H9 (cell line): ENCODE results near the gene MYOD1. TPM values are rescaled to one million over a fixed set of nuclear protein-coding genes. Genes with fewer than 3 reads are reported as not detected.

Source experiments
- DNase-seq: peaks from one replicate; pipeline ENCODE4 v3.0.0-alpha.2; 2017
- H2AFZ ChIP-seq: one replicate; pipeline ENCODE4 v1.6.1; 2013; ENCODE audit warnings: mild to moderate bottlenecking, low read length, control low read depth, moderate library complexity
- H2AK5ac ChIP-seq: 2 replicates; pipeline ENCODE4 v1.6.1; 2013; ENCODE audit warnings: low read length, control low read depth, mixed read lengths; ENCODE audit not compliant: insufficient read length
- H2BK120ac ChIP-seq: one replicate; pipeline ENCODE4 v1.6.1; 2013; ENCODE audit warnings: low read depth, mild to moderate bottlenecking, low read length, control low read depth, inconsistent platforms; ENCODE audit not compliant: poor library complexity, severe bottlenecking
- H2BK12ac ChIP-seq: 2 replicates; pipeline ENCODE4 v1.6.1; 2013; ENCODE audit warnings: low read length, control low read depth, mixed read lengths, low read depth; ENCODE audit not compliant: insufficient read length
- H2BK15ac ChIP-seq: 2 replicates; pipeline ENCODE4 v1.6.1; 2013; ENCODE audit warnings: low read depth, low read length, control low read depth
- H2BK20ac ChIP-seq: one replicate; pipeline ENCODE4 v1.6.1; 2013; ENCODE audit warnings: low read depth, mild to moderate bottlenecking, low read length, control low read depth, inconsistent platforms; ENCODE audit not compliant: poor library complexity, severe bottlenecking
- H2BK5ac ChIP-seq: 2 replicates; pipeline ENCODE4 v1.6.1; 2013; ENCODE audit warnings: low read length, control low read depth, mixed read lengths; ENCODE audit not compliant: insufficient read length
- H3K14ac ChIP-seq: 2 replicates; pipeline ENCODE4 v1.6.1; 2013; ENCODE audit warnings: low read length, control low read depth; ENCODE audit not compliant: insufficient read depth
- H3K18ac ChIP-seq: 2 replicates; pipeline ENCODE4 v1.6.1; 2013; ENCODE audit warnings: low read depth, mild to moderate bottlenecking, mixed read lengths, low read length, control low read depth; ENCODE audit not compliant: insufficient read length
- H3K23ac ChIP-seq: 2 replicates; pipeline ENCODE4 v1.6.1; 2013; ENCODE audit warnings: low read length, control low read depth, mixed read lengths, low read depth; ENCODE audit not compliant: insufficient read length
- H3K23me2 ChIP-seq: 2 replicates; pipeline ENCODE4 v1.6.1; 2013; ENCODE audit warnings: low read depth, mild to moderate bottlenecking, mixed read lengths, low read length, control low read depth; ENCODE audit not compliant: insufficient read length, poor library complexity, severe bottlenecking
- H3K27ac ChIP-seq: 2 replicates; pipeline ENCODE4 v1.5.1; 2013; ENCODE audit warnings: low read length, control low read depth, mixed read lengths, low read depth; ENCODE audit not compliant: insufficient read length
- H3K27me3 ChIP-seq: 2 replicates; pipeline ENCODE4 v1.6.1; 2013; ENCODE audit warnings: low read length, control low read depth, inconsistent platforms; ENCODE audit not compliant: insufficient read depth
- H3K4ac ChIP-seq: 2 replicates; pipeline ENCODE4 v1.6.1; 2013; ENCODE audit warnings: low read depth, mild to moderate bottlenecking, control low read depth, inconsistent platforms, low read length, moderate library complexity
- H3K4me1 ChIP-seq: 2 replicates; pipeline ENCODE4 v1.6.1; 2013; ENCODE audit warnings: low read length, control low read depth, inconsistent platforms; ENCODE audit not compliant: insufficient read depth
- H3K4me2 ChIP-seq: 2 replicates; pipeline ENCODE4 v1.6.1; 2013; ENCODE audit warnings: low read length, control low read depth, mixed read lengths; ENCODE audit not compliant: insufficient read length, insufficient read depth
- H3K56ac ChIP-seq: 2 replicates; pipeline ENCODE4 v1.6.1; 2013; ENCODE audit warnings: low read depth, mild to moderate bottlenecking, mixed read lengths, low read length, control low read depth; ENCODE audit not compliant: insufficient read length
- H3K79me1 ChIP-seq: 2 replicates; pipeline ENCODE4 v1.6.1; 2013; ENCODE audit warnings: low read depth, mild to moderate bottlenecking, moderate library complexity, low read length, control low read depth, inconsistent platforms; ENCODE audit not compliant: insufficient read depth, poor library complexity, severe bottlenecking
- H3K79me2 ChIP-seq: 2 replicates; pipeline ENCODE4 v1.6.1; 2013; ENCODE audit warnings: low read length, control low read depth, inconsistent platforms; ENCODE audit not compliant: insufficient read depth
- H3K9ac ChIP-seq: 2 replicates; pipeline ENCODE4 v1.6.1; 2013; ENCODE audit warnings: low read length, control low read depth, mixed read lengths; ENCODE audit not compliant: insufficient read length; ENCODE audit errors: extremely low read depth
- H3K9me3 ChIP-seq: one replicate; pipeline ENCODE4 v1.6.1; 2013; ENCODE audit warnings: low read depth, low read length, inconsistent platforms; ENCODE audit not compliant: control insufficient read depth
- H3T11ph ChIP-seq: one replicate; pipeline ENCODE4 v1.6.1; 2013; ENCODE audit warnings: mild to moderate bottlenecking, low read length, control low read depth, inconsistent platforms
- H4K20me1 ChIP-seq: one replicate; pipeline ENCODE4 v1.6.1; 2013; ENCODE audit not compliant: control insufficient read depth, insufficient read length, insufficient read depth
- H4K5ac ChIP-seq: 2 replicates; pipeline ENCODE4 v1.6.1; 2013; ENCODE audit warnings: low read depth, mild to moderate bottlenecking, mixed read lengths, low read length, control low read depth; ENCODE audit not compliant: insufficient read length
- H4K8ac ChIP-seq: replicated peaks from 2 replicates; pipeline ENCODE4 v1.6.1; 2013; ENCODE audit warnings: low read length, control low read depth, mixed read lengths, low read depth; ENCODE audit not compliant: insufficient read length
- H4K91ac ChIP-seq: 2 replicates; pipeline ENCODE4 v1.6.1; 2013; ENCODE audit warnings: low read depth, mild to moderate bottlenecking, moderate library complexity, mixed read lengths, low read length, control low read depth; ENCODE audit not compliant: insufficient read length
- H3K27ac Mint-ChIP-seq, 3 experiments: 2 replicates in 2 of 3; 3 replicates in 1 of 3; pipeline ENCODE4 v1.8.0; 2020 to 2021; ENCODE audit warnings: mixed read lengths in 3 of 3, mild to moderate bottlenecking in 1 of 3, moderate library complexity in 1 of 3
- H3K27me3 Mint-ChIP-seq: 2 replicates; pipeline ENCODE4 v1.8.0; 2021; ENCODE audit warnings: low read depth, mild to moderate bottlenecking, moderate library complexity, mixed read lengths
- H3K36me3 Mint-ChIP-seq, 3 experiments: 2 replicates in 2 of 3; 3 replicates in 1 of 3; pipeline ENCODE4 v1.8.0; 2020 to 2021; ENCODE audit warnings: low read depth in 3 of 3, mixed read lengths in 3 of 3; ENCODE audit not compliant: insufficient read depth in 1 of 3
- H3K4me1 Mint-ChIP-seq, 2 experiments: 2 replicates each; pipeline ENCODE4 v1.8.0; 2020; ENCODE audit warnings: mixed read lengths in 2 of 2
- H3K4me3 Mint-ChIP-seq, 2 experiments: 2 replicates in 1 of 2; 3 replicates in 1 of 2; pipeline ENCODE4 v1.8.0; 2020 to 2021; ENCODE audit warnings: mild to moderate bottlenecking in 2 of 2, mixed read lengths in 2 of 2, moderate library complexity in 1 of 2
- H3K9me3 Mint-ChIP-seq, 2 experiments: 2 replicates in 1 of 2; 3 replicates in 1 of 2; pipeline ENCODE4 v1.8.0; 2020; ENCODE audit warnings: mild to moderate bottlenecking in 2 of 2, mixed read lengths in 2 of 2, moderate library complexity in 1 of 2
- WGBS: extraction: QIAGEN DNeasy Blood & Tissue Kit; methylation state at CpG from one replicate; pipeline ENCODE4 v1.1.7; 2013; ENCODE audit warnings: missing lambda C conversion rate, low lambda C conversion rate, mixed read lengths; ENCODE audit not compliant: insufficient read length; ENCODE audit errors: extremely low coverage; 5-methylcytosine and 5-hydroxymethylcytosine counted together
- total RNA-seq: library from RNA; stranded (reverse); gene quantifications from 2 replicates; pipeline ENCODE4 v1.2.1, GENCODE V29; 2021
- TF ChIP-seq, protein P1 (sequence below): fragments of 200-600 bp; sonication (generic); conservative IDR thresholded peaks from 3 replicates; pipeline ENCODE4 v1.8.0; 2021; ENCODE audit warnings: antibody characterized with exemption, mild to moderate bottlenecking

Gene MYOD1
- total RNA-seq, 1 experiment from 2014 or later = not detected

DNA sequence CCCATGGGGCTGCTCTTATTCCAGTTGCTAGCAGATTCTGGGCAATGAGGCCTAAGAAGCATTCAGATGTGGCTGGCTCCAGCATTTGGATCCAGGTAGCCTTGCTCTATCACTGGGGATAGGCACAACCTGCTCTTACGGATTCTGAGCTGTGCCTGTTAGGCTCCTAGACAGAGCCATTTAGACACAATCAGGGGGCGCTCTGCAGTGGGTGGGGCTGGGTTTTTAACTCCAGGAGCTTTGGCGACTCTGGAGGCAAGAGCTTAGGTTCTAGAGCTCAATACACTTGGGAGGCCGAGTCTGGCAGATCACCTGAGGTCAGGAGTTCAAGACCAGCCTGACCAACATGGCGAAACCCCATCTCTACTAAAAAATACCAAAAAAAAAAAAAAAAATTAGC is 47.2 kb downstream of the MYOD1 start:
- Histone ChIP-seq H3K79me1 (no peaks in the 10 kb centered on the region), H2BK12ac (no peak overlapping the region), H2BK20ac (no peak overlapping the region), H3K9ac (no peak overlapping the region), H3K23ac (no peak overlapping the region), H2BK15ac (no peak overlapping the region), H4K20me1 (no peaks in the 10 kb centered on the region), H3K56ac (no peak overlapping the region), H3K4ac (no peak overlapping the region), H3K4me2 (no peak overlapping the region), H3K4me1 (no peaks in the 10 kb centered on the region), H3K27ac (no peak overlapping the region), H4K8ac (no peak overlapping the region), H4K5ac (no peak overlapping the region), H3K79me2 (no peaks in the 10 kb centered on the region), H2BK5ac (no peak overlapping the region), H3K18ac (no peak overlapping the region), H3K23me2 (no peaks in the 10 kb centered on the region), H2BK120ac (no peak overlapping the region), H3K9me3 (no peaks in the 10 kb centered on the region), H3K14ac (no peak overlapping the region), H2AFZ (no peak overlapping the region), H3T11ph (no peak overlapping the region), H2AK5ac (no peak overlapping the region), H4K91ac (no peak overlapping the region), H3K27me3 (no peaks in the 10 kb centered on the region)
- H3K27me3 Mint-ChIP-seq = peaks cover 2% of the 10 kb centered on the region
- WGBS = no CpG with 5 or more reads among the region's 5 CpGs
- peaks cover 4 to 15% of the 10 kb centered on the region in 2 experiments; a peak in 3 of 4 replicates for H3K4me1 Mint-ChIP-seq
- no peak overlapping the region for H3K4me3 Mint-ChIP-seq
- H3K36me3 Mint-ChIP-seq = no peaks in the 10 kb centered on the region
- no peaks in the 10 kb centered on the region; a peak in 2 of 5 replicates for H3K9me3 Mint-ChIP-seq
- DNase-seq = peak; percentile 66
- H3K27ac Mint-ChIP-seq = no peak overlapping the region
- TF ChIP-seq, protein P1, sequence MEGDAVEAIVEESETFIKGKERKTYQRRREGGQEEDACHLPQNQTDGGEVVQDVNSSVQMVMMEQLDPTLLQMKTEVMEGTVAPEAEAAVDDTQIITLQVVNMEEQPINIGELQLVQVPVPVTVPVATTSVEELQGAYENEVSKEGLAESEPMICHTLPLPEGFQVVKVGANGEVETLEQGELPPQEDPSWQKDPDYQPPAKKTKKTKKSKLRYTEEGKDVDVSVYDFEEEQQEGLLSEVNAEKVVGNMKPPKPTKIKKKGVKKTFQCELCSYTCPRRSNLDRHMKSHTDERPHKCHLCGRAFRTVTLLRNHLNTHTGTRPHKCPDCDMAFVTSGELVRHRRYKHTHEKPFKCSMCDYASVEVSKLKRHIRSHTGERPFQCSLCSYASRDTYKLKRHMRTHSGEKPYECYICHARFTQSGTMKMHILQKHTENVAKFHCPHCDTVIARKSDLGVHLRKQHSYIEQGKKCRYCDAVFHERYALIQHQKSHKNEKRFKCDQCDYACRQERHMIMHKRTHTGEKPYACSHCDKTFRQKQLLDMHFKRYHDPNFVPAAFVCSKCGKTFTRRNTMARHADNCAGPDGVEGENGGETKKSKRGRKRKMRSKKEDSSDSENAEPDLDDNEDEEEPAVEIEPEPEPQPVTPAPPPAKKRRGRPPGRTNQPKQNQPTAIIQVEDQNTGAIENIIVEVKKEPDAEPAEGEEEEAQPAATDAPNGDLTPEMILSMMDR = peak; percentile 71
